ENCODE data around the gene ABTB2.
"Not testable (repeated sequence)": the region's sequence is repeated elsewhere in the genome, so short reads cannot be mapped to it uniquely, and the experiment has no call there.

The ABTB2 gene

DNA sequence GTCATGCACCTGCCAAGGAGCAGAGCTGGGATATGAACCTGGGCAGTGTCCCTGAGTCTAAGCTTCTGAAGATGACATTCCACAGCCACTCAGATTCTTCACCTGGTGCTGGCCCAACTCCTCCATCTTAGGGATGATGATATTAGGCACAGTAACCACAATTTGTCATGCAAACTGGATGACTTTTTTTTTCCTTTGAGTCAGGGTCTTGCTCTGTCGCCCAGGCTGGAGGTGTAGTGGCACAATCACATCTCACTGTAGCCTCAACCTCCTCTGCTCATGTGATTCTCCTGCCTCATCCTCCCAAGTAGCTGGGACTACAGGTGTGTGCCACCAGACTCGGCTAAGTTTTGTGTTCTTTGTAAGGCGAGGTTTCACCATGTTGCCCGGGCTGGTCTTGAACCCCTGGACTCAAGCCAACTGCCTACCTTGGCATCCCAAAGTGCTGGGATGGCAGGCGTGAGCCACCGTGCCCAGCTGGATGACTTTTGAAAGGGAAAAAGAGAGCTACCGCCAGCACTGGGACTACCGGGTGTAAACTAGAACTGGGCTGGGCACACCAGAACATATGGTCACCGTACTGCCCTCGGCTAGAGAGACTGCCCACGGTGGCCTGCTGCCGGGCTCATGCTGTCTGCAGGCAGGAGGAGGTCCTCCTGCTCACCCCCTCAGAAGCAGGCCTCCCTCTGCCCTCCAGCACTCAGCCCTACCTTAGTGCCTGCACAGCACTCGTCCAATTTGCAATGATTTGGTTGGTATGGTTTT is 174.7 kb downstream of the ABTB2 start:
- DNase-seq: no peak

DNA sequence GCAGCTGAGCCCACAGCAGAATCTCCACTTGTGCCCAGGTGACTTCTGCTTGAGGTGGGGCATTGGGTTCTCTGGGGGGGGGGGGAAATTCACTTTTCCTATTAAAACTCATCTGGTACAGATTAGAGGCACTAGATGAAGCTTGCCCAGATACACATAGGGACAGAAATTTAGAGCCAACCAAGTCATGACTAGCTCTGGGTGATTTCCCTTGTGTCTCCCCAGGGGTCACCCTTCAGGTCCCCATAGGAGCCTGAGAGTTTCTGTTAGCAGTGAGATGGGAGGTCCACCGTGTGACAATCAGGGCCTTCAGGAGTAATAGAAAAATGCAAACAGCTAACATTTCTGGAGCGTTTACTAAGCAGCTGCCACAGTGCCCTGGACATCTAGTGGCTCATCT is 175.4 kb downstream of the ABTB2 start:
- DNase-seq: no peak

DNA sequence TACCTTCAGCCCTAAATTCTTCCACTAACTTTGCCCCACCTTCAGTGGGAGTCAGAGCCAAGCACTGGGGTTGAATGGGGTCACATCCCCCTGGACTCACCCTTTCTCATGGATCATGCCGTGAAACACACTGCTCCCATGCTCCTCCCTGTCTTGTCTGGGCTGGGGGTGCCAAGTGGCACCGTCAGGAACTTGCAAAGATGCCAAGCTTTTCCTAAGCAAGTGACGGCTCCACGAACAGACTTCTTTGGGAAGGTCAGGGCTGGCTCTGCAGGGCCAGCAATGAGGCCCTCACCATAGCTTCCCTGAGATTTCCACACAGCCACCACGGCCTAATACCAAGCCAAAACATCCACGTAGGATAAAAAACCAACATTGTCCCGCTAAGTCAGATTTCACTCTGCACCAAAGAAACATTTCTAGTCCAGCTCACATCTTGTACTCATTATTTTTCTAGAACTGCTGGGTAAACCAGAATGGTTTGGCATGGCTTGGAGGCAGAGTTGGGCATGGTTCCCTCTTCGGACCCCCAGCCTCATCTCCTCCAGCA is 175.9 kb downstream of the ABTB2 start:
- DNase-seq: no peak

DNA sequence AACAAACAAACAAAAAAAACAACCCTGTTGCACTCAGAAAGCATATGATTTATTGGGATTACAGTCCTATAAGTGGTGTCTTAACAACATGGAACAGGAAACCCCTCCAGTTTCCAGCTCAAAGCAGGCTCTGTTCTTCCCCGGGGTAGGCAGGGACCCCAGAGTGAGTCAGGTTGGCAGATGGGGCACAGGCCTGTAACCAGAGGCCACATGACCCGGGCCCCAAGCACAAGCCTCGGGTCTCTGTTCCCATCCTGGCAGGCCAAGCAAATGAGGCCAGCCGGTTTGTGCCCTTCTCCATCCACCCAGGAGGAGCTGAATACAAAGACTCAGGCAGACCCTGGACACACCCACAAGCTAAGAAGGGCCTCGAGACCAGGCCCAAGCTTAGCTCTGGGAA is 176.6 kb downstream of the ABTB2 start:
- no peak for DNase-seq

DNA sequence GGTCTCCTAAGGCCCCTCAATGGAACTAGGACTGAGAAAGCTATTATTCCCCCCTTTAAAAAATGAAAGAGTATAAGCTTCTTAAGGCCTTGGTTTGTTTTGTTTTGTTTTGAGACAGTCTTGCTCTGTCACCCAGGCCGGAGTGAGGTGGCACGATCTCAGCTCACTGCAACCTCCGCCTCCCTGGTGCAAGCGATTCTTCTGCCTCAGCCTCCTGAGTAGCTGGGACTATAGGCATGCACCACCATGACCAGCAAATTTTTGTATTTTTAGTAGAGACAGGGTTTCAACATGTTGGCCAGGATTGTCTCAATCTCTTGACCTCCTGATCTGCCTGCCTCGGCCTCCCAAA is 177.0 kb downstream of the ABTB2 start:
- DNase-seq: not testable (repeated sequence)

DNA sequence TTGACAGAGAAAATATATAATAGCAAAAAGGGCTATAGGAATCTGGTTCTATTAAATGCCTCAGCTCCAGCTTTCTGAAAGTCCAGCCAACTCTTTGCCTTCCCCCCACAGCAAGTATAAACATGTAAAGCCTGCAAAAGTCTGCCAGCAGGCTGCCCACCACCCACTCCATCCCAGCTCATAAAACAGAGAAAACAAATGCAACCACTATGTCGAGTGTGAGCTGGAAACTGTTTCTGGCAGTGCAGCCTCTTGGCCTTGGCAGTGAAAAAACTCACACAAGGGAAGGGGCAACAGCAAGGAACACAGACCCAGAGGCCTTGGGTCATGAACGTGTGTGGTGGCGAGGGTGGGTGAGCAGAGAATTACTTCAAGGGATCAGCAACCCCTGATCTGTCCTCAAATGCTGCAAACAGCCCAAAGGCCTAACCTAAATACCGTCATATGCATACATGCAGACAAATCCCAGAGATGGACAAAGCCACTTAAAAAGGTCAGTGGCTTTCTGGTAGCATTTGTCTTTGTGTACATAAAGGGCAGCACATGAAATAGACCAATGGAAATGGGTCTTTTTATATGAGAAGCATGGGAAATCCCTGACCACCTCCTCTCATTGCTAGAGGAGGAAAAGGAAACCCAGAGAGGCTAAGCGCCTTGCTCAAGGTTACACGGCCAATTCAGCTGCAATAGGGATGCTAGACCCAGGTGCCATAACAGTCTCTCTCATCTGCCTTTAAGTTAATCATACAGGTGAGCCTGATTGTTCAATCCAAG is 177.6 kb downstream of the ABTB2 start:
- no peak for DNase-seq

DNA sequence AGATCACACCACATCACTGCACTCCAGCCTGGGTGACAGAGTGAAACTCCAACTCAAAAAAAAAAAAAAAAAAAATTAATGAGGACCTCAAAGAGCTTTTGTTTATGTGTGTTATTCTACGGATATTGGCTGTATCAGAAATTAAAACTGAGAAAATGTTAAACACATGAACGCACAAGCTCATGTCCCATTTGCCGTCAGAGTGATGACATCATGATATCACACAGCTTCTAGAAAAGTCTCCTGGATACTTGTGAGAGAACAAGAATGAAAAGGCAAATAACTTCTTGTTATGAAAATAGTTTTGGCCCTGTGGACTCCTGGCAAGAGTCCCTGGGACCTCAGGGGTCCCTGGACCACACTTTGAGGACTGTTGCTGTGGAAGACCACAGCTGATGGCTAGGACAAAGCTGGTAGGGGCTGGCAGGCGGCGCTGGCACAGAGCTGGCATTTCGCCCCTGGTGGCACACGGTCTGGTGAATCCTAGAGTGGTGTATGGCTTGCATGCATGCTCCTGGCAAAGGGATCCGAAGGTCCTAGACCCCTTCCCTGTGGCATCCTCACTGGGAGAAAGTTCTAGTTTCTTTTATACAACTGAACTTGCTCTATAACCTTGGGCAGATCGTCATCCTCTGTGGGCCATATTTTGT is 178.7 kb downstream of the ABTB2 start:
- no peak for DNase-seq

DNA sequence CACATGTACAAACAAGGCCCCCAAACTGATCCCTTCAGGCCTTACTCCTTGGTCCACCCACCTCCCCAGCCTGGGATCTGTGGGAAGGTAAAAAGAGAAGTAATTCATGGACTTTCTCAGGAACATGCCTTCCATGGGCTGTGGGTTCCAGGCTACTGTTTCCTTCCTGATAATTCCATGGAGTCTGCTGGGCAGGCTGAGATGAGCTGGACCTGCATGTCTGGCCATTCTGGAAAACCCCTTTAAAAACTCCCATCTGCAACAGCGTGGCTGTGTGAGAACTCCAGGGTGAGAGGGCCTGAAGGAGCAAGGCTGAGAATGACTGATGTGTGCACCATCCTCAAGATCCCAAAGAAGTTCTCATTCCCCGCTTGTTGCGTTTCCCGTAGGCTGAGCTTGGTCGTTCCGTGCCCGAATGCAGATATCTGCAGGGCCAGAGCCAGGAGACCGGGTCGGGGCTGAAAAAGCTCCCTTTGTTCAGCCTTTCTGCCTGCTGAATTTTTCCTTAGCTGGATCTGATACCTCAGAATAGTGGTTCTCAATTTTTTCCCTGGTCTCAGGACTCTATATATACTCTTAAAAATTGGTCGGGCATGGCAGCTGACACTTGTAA is 179.5 kb downstream of the ABTB2 start:
- no peak for DNase-seq

DNA sequence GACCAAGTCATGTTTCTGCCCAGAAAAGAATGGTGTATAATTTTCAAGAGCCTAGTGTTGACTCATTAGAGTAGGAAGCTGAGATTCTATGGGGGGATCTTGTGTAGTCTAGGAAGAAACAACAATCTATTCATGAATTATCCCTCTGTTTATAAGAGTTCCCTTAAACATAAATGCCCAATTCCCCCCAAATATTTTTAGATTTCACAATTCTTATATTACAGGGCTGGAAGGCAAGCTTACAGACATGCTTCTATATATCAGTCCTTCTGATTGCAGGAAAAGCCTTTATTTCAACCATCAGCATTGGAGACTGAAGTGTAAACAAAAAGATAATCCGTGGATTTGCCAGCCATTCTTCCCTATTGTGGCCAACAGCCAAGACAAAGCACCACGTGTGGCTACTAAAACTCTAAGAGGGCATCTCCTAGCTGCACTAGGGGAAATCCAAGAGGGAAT is 181.0 kb downstream of the ABTB2 start:
- DNase-seq: no peak

DNA sequence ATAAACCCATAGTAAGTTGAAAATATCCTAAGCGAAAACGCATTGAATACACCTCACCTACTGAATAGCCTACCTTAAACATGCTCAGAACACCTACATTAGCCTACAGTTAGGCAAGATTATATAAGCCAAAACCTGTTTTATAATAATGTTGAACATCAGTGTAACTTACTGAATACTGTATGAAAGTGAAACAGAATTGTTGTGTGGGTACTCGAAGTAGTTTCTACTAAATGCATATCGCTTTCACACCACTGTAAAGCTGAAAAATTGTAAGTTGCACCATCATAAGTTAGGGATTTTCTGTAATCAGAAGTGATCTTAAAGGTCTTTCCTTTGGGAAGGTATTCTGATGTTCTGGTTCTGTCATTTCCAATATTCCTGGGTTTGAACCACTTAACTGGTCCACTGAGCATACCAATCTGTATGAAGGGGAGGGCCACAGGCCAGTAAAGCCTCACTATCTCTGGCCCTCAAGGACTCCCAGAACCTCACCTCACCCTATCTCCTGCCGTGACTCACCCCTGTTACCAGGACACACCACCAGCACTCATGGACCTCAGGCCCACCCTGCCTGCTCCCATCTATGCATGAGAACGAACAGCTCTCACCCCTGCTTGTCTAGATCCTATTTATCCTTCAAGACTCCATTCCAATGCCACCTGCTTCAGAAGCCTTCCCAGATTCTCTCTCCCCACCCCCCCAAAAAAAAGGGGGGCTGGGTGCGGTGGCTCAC is 182.4 kb downstream of the ABTB2 start:
- no peak for DNase-seq

DNA sequence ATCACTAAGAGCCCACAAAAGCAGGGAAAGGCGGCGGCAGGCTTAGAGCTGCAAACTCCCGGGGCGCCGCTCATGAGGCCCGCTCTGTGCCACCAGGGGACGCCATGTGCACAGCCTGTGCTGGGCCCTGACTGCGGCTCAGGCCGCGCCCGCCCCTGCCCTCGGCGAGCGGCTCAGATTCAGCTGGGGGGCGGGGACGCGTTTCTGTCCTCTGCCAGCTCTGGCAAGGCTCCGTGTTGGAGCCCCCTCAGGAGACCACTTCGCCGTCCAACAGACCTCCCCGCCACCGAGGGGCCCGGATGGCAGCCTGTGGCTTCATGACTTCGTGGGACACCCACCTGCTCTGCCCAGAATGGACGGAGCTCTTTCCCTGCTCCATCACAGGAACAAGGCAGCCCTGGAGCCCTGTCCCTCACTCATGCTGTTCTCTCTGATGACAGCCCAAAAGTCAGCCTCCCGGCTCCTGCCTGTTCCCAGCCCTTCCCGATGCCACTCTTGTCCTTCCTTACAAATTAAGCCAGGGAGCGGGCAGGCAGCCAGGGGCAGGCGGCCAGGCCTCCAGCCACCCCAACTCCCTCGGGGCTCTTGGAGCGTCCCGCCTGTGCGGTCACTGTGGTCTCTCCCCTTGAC is 183.3 kb downstream of the ABTB2 start:
- DNase-seq: peak; percentile 59

DNA sequence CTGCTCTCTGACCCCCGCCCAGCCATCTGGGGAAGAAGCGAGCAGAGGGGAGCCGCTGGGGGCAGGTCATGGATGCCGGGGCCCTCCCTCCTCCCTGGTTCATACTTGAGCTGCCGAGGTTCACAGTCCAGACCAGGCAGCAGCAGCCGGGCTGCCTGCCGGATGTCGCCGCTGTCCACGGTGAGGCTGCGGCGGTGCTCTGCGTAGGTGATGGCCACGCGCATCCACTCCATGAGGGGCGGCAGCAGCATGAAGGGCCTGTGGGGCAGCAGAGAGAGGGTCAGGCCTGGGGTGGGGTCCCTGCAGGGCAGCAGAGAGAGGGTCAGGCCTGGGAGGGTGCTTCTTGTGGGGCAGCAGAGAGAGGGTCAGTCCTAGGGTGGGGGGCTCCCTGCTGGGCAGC is 184.8 kb downstream of the ABTB2 start:
- no peak for DNase-seq

DNA sequence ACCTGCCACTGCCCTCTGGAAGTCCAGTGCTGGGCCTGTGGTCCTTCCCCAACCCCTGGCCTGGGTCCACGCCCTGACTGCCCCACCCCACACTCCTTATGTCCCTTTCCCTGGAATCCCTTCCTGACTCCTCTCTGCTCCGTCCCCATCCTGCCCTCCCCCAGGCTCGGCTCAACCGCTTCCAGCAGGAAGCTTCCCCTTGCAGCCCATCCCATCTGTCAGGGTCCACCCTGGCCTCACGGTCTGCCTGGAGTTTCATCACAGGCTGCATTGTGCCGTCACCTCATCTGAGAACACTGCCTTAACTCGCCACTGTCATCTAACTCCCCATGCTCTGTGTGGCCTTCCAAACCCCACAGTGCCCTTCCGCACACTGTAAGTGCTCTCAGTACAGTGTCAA is 188.1 kb downstream of the ABTB2 start:
- DNase-seq: no peak

DNA sequence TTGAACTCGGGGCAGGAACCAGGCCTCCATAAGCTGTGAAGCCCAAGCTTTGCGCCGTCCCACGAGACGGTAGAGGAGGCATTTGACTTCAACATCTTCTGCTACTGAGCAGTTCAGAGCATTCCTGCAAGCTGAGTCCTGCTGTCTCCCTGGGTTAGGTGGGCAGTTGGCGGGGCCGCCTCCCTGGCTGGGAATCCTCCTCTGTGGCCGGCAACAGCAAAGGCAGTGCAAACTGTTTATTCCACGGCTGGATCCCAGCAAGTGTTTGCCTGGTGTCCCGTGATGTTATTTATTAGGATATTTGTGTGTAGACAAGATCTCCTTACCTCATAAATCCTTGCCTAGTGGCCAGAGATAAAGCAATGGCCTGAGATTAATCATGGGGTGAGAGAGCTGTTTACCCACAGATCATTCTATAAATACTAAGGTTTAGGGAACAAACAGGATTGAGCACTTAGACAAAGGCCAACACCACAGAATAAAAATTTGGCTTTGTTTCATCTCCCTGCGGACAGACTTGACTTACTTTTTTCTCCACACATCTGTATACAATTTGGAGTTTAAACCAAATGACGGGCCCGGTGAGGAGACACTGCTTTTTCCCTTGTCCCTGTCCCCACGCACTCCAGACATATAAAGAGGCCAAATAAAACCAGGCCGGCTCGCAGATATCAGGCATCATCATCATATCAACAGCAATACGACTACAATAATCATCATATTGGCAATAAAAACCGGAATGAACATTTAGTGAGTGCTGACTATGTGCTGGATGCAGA is 189.0 kb downstream of the ABTB2 start:
- DNase-seq: no peak

DNA sequence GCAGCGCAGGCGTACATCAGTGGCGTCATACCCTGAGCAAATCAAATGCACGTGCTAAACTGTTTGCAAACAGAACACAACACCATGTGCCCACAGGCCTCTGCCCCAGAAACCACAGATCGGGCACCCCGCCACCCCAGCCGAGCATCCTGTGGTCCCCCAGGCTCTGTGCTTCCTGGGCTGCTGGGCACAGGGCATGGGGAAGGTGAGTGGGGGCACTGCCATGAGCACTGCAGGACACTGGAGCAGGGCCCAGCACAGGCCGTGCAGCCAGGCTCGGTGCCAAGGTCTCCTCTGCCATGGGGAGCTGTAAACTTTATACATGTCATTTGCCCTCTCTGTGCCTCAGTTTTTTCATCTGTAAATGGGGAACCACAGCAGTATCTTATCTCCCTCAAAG is 189.8 kb downstream of the ABTB2 start:
- no peak for DNase-seq

DNA sequence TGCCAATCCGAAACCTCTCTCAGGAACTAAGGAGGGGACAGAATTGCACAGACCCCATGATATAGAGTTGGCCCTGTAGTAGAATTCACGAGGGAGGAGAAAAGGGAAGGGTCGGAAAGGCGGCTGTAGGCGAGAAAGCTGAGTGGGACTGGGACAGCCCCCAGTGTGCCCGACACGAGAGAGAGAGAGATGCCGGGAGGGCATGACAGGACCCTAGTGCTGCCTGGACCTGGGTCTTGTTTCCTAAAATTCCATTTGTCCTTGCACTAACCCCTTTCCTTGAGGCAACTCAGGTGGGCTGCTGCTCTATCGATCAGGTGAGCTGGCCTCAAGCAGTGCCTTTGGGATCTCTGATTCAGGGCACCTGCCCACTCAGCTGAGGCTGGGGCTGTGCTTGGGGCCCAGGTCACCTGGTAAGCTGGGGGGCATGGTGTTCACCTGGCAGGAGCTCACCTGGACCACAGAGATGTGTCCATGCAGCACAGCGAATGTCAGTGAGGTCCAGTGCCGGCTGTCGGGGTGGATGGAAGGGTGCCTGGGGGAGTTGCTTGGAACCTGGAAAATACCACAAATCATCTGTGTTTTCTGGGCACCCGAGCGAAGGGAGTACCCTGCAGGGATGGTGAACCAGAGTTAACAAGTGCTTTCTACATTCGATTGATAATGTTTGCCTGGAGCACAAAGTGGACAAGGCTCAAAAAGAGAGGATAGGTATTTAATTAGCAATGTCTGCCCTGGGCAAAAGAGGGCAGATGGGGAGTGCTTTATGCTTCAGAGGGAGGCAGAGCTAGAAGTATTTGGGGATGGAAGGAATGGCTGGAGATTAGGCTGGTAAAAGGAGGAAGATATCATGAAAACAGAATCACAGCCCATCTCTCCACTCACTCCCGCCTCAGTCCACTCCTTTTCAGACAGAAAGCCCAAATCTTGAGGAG is 190.7 kb downstream of the ABTB2 start:
- DNase-seq: no peak

DNA sequence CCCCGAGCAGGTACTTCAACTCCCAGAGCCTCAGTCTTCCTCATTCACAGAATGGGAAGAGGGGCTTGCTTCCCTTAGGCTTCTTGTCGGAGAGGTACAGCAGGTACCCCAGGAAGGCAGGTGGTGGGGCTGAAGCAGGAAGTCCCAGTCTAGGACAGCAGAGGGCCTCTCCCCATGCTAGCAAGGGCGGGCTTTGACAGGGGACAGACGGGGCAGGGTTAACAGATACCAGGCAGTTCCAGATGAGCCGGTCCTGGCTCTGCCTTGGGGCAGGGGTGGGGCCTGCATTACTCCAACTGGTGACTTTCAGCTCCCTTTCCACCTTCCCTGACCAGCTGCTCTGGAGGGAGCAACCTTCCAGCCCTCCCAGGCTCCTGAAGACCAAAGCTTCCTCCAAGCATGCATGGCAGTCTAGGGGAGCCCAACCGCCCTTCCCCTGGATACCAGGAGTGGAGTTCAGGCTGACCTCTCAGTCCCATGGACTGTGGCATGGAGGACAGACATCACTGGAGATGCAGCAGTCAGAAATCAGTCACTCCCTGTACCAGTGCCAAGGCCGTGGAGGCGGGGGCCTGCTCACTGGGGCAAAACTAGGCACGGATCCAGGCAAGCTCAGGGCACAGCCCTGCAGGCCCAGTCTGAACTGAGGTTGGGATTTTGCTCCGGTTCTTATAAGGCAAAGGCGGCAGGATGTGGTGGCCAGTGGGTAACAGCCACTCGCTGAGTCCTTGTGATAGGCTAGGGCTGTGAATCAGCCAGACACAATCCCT is 191.8 kb downstream of the ABTB2 start:
- DNase-seq: no peak

DNA sequence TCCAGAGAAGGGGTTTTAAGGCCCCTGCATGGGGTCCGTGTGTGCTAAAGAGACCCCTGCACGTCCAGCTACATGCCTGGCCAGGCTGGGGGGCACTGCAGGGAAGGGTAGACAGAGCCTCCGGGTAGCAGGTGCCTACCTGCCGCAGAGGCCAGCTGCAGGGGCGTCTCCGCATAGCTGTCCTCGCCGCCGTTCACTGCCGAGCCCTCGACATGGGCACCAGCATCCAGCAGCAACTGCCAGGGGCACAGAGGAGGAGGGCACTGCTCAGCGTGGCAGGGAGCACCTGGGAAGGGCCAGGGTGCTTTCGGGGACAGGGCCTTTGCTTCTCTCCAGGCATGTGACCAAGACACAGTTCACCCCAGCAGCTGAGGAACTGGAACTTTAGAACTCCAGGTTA is 192.7 kb downstream of the ABTB2 start:
- no peak for DNase-seq

DNA sequence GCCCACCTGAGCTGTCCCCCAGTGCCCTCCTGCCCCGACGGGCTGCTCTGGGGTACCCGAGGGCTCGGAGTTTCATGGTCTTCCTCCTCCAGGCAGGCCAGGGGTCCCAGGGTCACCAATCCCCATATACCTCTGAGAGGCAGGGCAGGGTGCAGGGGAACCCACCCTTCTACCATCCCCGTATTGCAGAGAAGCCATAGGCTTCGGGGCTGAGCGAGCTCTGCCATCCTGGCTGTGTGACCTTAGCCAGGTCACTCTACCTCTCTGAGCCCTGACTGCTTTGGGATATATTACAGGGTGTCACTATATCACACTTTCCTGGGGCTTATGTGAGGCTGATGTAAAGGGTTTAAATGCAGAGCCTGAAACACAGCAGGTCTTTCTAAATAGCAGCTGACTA is 195.0 kb downstream of the ABTB2 start:
- DNase-seq: no peak

Data from NCI-H2107 (cell line).